Chondrocyte (in vitro differentiated cells): ENCODE results near the gene MAP2K3. TPM values are rescaled to one million over a fixed set of nuclear protein-coding genes. Genes with fewer than 3 reads are reported as not detected.

ENCODE experiments used
- DNase-seq: peaks from one replicate; pipeline ENCODE4 v3.0.0; 2021; ENCODE audit warnings: mixed read lengths, low spot score
- H3K27ac Mint-ChIP-seq: one replicate; pipeline ENCODE4 v1.8.0; 2021; ENCODE audit warnings: mild to moderate bottlenecking, moderate library complexity, mixed read lengths; ENCODE audit not compliant: unreplicated experiment
- H3K27me3 Mint-ChIP-seq: 2 replicates; pipeline ENCODE4 v1.8.0; 2021; ENCODE audit warnings: low read depth, mixed read lengths
- H3K36me3 Mint-ChIP-seq: 2 replicates; pipeline ENCODE4 v1.8.0; 2021; ENCODE audit warnings: low read depth, mixed read lengths
- H3K4me1 Mint-ChIP-seq: 2 replicates; pipeline ENCODE4 v1.8.0; 2021; ENCODE audit warnings: low read depth, mild to moderate bottlenecking, mixed read lengths
- H3K4me3 Mint-ChIP-seq: one replicate; pipeline ENCODE4 v1.8.0; 2021; ENCODE audit warnings: mild to moderate bottlenecking, moderate library complexity, mixed read lengths; ENCODE audit not compliant: unreplicated experiment
- H3K9me3 Mint-ChIP-seq: 2 replicates; pipeline ENCODE4 v1.8.0; 2021; ENCODE audit warnings: low read depth, mixed read lengths
- CTCF ChIP-seq: fragments of 200-600 bp; sonication (generic); IDR thresholded peaks from 2 replicates; pipeline ENCODE4 v1.5.0; 2021; ENCODE audit warnings: antibody characterized with exemption, mild to moderate bottlenecking, moderate library complexity
- total RNA-seq: library from RNA; stranded (reverse); gene quantifications from 3 replicates; pipeline ENCODE4 v1.2.1, GENCODE V29; 2021

MAP2K3 gene
- total RNA-seq, 1 donor from 2014 or later = 35.9 TPM

GRCh38 chr17:21247552-21248258, 36.8 kb upstream of the MAP2K3 start:
- no peak for TF ChIP-seq CTCF
- no peaks in the 10 kb centered on the region for H3K27me3 Mint-ChIP-seq
- DNase-seq = no peak
- no peak overlapping the region for H3K4me3 Mint-ChIP-seq
- H3K4me1 Mint-ChIP-seq = peaks cover 30% of the 10 kb centered on the region
- H3K27ac Mint-ChIP-seq = no peak overlapping the region
- H3K9me3 Mint-ChIP-seq = no peaks in the 10 kb centered on the region
- H3K36me3 Mint-ChIP-seq = no peaks in the 10 kb centered on the region

- H3K9me3 Mint-ChIP-seq = no peaks in the 10 kb centered on the region
- TF ChIP-seq CTCF = no peak
- H3K27me3 Mint-ChIP-seq = no peaks in the 10 kb centered on the region
- peaks cover 30% of the 10 kb centered on the region for H3K4me1 Mint-ChIP-seq
- no peak overlapping the region for H3K4me3 Mint-ChIP-seq
- DNase-seq = no peak
- no peak overlapping the region for H3K27ac Mint-ChIP-seq
- H3K36me3 Mint-ChIP-seq = no peaks in the 10 kb centered on the region
These were observed 36.0 kb upstream of the MAP2K3 start for GRCh38 chr17:21248500-21248899.

GRCh38 chr17:21249086-21249795, 35.3 kb upstream of the MAP2K3 start:
- no peak for DNase-seq
- peaks cover 30% of the 10 kb centered on the region for H3K4me1 Mint-ChIP-seq

GRCh38 chr17:21249920-21250703, 34.4 kb upstream of the MAP2K3 start:
- H3K9me3 Mint-ChIP-seq = no peaks in the 10 kb centered on the region

More at GRCh38 chr17:21249086-21249795, 35.3 kb upstream of the MAP2K3 start:
- Mint-ChIP-seq H3K36me3 (no peaks in the 10 kb centered on the region), H3K27ac (no peak overlapping the region), H3K9me3 (no peaks in the 10 kb centered on the region), H3K4me3 (no peak overlapping the region), H3K27me3 (no peaks in the 10 kb centered on the region)
- TF ChIP-seq CTCF = no peak

More at GRCh38 chr17:21249920-21250703, 34.4 kb upstream of the MAP2K3 start:
- Mint-ChIP-seq H3K36me3 (no peaks in the 10 kb centered on the region), H3K27me3 (no peaks in the 10 kb centered on the region), H3K4me3 (no peak overlapping the region), H3K4me1 (peaks cover 30% of the 10 kb centered on the region), H3K27ac (peak overlapping the region; percentile 33)
- DNase-seq = no peak
- TF ChIP-seq CTCF = peak; percentile 9
